Measurements from ENCODE around the gene SULT2B1.

SULT2B1 gene

GRCh38 chr19:48646722-48647216 lies 94.8 kb downstream of the SULT2B1 start:
- no peak for DNase-seq (ENCODE audit: low read depth in 1 of 2, low spot score in 1 of 2)

DNA sequence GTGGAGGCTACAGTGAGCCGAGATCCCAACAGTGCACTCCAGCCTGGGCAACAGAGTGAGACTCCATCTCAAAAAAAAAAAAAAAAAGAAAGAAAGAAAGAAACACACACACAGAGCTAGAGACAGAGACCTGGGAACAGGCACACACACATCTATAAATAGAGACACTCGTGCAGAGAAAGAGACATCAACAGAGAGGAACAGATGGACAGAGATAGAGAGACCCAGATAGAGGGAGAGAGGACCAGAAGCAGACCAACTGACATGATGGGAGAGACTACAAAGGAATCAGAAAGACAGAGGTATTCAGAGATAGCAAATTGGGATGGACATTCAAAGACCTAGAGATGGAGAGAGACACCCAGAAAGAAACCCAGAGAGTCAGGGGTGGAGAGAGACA lies 96.2 kb downstream of the SULT2B1 start:
- no peak for DNase-seq (ENCODE audit: low read depth in 1 of 2, low spot score in 1 of 2)
